CD4-positive, alpha-beta T cell treated with Interferon gamma for 1 hour (primary cell): Measurements from ENCODE around the gene ENTR1.

Experiments
- DNase-seq: peaks from one replicate; pipeline ENCODE4 v3.0.0-alpha.2; 2020

Gene ENTR1

GRCh38 chr9:136359774-136360718 lies 50.4 kb downstream of the ENTR1 start:
- DNase-seq = no peak

- no peak for DNase-seq
These were observed 51.5 kb downstream of the ENTR1 start for GRCh38 chr9:136358888-136359287.

- DNase-seq = no peak
These were observed 52.4 kb downstream of the ENTR1 start for GRCh38 chr9:136358016-136358415.

- DNase-seq = no peak
These were observed 53.1 kb downstream of the ENTR1 start for GRCh38 chr9:136357202-136357725.

- no peak for DNase-seq
These were observed 54.5 kb downstream of the ENTR1 start for GRCh38 chr9:136355616-136356557.

- DNase-seq = no peak
These were observed 55.8 kb downstream of the ENTR1 start for GRCh38 chr9:136354592-136355085.

GRCh38 chr9:136353757-136354488 lies 56.5 kb downstream of the ENTR1 start:
- no peak for DNase-seq

GRCh38 chr9:136353088-136353487 lies 57.3 kb downstream of the ENTR1 start:
- no peak for DNase-seq

- DNase-seq = no peak
These were observed 57.7 kb downstream of the ENTR1 start for GRCh38 chr9:136352682-136353081.
